DMS 273 treated with DMSO at 0.1 percent for 48 hours (cell line): ENCODE data around the gene RASSF4.

Experiments used
- DNase-seq: peaks from one replicate; lab custom pipeline; 2025; lab: John Stamatoyannopoulos, UW

Gene RASSF4

DNA sequence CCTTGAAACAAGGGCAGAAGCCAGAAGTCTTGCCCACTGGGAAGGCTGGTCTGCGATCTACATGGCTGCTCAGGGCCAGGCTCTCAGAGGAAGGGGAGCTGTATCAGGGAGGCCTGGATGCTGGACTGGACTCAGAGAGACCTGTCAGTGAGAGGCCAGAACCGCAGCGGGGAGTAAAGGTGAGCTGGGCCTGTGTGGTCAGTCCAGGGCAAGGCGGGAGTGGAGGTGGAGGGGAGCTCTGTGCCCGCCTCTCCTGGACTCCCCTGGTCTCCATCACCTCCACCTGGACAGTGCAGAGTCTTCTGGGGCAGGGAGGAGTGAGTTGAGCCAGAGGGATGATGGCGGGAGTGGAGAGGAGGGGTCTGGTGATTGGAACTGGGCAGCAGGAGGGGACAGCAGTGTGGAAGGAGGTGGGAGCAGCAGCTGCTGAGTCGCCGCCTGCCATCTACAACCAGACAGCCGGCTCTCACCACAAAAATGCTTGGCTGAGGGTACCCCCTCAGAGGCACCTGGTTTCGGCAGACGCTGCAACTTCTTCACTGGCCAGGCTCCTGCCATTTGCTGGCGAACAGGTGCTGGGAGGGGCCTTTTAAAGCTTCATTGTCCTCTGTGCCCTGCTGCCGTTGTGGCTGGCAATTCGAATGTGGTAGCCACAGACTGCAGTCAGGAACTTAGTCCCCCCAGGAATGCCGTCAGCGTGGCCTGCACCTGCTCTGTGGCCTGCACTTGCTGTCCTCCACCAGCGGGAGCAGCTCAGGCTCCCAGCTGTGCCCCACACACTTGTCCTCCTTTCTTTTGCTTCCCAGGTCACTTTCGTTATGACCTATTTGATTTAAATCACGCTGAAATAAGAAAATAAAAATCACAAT lies 3.5 kb downstream of the RASSF4 start:
- no peak for DNase-seq

DNA sequence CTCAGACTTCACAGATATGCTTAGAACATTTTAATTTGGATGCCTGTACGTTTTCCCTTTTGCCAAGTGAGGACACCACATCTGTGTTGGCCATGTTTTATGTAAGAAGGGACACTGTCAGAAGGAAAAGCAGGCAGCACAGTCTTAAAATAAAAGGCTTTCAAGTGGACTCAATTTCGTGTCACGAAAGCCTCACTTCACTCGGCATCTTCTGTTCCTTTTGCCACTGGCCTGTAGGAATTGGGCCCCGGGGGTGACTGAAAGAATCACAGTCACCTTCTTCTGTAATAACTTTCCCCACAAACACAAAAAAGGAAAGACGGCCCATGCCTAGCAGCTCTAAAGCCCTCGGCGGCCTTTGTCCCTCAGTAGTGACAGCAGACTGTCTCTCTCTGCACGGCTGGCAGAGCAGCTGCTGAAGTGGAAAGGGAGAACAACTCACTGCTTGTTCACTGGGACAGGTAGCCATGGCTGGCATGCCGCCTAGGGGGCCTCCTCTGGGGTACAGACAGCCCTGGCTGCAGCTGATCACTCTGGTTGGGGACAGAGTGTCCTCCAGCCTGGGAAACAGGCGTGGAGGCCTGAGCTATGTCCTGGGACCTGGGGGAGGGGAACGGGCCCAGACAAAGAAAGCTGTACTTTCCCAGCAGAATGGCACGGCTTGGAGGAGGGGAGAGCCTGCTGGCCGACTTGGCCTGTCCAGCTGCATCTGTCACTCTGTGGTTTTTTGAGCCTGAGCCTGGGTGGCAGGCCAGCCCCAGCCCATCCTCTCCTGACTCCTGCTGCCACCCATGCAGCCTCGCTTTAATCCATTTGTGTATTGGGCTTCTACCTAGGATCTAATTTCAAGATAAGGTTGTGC lies 4.4 kb downstream of the RASSF4 start:
- peak; percentile 17 for DNase-seq

DNA sequence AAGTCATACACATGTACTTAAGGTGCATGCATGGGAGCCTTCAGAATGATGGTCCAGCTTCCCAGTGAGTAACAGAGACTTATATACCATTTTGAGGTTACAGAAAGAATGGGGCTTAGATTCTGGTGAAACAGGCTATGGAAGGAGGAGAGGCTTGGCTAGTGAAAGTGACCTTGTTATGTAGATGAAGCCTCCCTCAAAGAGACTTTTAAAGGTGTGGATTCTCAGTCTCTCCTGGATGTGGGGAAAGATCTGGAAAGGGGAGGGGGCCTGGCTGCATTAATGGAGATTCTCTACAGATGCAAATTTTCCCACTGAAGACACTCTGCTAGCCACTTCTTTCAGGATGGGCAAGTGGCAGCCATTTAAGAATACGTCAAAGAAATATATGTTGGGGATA lies 5.5 kb downstream of the RASSF4 start:
- no peak for DNase-seq

DNA sequence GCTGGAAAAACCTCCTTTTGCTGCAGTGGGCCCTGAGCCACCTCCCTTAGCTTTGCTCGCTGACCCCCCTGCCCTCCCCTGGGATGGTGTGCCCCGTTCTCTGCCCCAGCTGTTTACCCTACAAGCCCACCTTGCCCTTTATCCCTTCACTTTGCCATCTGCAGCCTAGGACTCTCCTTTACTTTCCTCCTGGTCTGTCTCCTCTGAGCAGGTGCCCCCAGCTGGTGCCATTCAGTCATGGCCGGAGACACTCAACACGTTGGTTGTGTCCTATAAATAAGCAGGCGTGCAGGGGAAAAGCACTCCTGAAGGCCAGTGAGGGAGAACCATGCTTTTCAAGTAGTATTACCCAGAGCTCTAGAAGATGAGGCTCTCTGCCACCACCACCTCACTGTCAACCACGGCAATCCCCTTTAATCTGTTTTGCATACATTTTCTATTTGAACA lies 6.1 kb downstream of the RASSF4 start:
- no peak for DNase-seq

DNA sequence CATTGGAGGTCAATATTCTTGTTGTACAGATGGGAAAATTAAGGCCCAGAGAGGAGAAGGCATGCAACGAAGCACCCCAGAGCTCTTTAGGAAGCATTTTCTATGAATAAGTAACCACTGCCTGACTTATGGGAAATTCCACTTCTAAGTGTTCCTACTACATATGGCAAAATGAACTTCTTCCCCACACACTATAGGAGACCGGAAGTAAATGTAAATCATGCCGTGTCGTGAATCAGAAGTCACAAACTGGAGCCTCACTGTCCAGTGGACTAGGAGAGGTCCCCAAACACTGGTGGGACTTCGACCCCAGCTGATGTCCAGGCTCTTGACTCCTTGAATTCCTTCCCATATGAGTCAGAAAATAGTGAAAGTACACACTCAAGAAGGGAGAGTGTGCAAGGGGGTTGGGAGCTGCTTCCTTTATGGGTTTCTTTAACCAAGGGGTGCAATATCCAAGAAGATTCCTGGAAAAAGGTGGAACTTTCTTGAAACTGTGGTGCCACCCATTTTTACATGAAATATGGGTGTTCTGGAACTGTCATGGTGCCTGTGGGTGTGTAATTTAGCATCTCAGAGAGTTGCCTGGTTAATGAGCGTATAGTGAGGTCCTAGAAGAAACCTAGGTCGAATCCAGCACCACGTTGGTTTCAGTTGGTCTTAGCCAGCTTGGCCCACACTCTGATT lies 6.7 kb downstream of the RASSF4 start:
- DNase-seq = no peak

DNA sequence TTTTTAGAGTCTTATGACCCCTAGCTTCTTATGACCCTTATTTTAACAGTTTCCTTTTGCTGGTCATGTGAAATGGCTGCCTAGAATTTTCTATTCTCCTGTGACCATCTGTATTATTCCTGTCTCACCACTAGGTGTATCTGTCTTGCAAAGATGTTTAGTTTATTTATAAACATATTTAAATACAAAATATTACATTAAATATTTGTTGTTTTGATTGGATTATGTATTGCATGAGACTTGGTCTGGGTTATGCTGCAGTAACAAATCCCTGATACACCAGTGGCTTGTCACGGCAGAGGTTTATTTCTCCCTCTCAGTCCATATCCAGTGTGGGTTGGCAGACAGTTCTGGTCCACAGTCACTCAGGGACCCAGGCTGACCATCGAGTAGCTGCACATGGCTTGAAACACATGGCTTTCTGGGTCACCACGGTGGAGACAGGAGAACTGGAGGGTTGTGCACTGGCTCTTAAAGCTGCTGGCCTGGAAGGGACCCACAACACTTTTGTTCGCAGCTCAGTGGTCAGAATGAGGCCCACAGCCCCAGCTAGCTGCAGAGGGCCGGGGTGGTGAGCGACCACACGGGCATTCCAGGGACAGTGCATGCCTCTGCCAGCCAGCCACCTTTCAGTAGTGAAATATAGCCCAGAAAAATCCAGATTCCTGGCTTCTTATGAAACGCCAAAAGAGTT lies 7.4 kb downstream of the RASSF4 start:
- DNase-seq = no peak

DNA sequence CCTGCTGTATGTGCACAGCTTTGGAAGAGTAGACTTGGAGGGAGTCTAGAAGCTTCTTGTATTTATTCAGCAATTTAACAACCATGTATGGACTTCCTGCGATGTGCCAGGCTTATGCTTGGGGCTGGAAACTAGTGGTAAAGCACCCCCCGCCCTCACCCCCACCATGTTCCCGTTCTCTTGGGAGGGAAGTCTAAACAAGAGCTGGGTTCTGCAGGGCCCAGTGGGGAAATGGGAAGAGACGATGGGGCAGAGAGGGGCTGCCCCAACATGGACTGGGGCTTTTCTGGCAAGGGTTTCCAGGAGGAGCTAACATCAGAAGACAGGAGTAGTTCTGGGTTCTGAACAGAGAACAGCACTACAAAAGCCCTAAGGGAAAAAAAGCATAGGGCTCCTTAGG lies 8.0 kb downstream of the RASSF4 start:
- no peak for DNase-seq

DNA sequence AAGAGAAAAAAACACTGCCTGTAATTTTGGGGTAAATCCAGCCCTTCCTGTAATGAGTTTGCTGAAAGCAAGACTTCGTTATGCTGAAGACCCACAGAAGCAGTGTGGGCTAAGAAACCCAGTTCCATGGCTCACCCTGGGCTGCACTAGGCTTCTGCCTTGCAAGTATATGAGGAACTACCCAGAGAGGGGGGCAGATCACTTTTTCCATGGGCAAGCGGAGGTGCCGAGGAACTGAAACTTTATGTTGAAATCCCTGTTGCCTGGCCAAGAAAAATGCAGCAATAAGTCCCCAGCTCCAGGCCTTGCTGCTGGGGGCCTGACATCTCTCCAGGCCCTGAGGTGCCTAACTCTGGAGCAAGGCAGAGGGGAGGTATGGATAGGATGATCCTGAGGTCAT lies 8.5 kb downstream of the RASSF4 start:
- DNase-seq = no peak

DNA sequence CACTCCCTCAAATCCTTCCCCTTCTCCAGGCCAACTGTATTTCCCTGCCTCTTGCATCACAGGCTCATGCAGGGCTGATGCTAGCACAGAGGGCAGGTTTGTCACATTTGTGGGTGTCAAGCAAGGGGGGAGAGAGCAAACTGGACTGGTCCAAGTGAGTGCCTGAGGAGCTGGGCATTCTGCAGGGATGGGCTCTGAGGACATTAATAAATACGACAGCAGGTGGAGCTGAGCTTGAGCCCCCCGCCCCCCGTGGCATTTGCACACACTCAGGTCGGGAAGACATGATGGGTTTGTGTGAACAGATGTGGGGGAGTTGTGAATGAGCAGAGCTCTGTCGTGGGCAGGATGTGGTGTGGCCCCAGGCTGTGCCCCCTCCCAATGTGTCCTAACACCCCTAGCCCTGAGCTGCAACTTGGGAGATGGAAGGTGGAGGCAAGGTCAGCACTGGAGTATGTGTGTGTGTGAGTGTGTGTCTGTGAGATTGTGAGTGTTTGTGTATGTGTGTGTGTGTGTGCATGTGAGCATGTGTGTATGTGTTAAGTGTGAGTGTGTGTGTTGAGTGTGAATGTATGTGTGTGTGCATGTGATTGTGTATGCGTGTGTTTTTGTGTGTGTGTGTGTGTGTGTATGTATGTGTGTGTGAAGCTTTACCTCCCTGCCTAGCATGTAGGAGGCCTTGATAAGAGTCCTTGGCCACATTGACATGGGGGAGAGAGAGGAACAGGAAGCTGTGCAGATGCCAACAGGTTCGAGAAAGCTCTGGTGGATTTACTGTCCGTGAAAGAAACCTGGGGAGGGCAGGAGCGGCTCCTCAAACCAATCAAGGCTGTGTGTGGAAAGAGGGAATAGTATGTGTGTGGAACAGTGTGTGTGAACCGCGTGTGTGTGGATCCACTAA lies 9.1 kb downstream of the RASSF4 start:
- no peak for DNase-seq

DNA sequence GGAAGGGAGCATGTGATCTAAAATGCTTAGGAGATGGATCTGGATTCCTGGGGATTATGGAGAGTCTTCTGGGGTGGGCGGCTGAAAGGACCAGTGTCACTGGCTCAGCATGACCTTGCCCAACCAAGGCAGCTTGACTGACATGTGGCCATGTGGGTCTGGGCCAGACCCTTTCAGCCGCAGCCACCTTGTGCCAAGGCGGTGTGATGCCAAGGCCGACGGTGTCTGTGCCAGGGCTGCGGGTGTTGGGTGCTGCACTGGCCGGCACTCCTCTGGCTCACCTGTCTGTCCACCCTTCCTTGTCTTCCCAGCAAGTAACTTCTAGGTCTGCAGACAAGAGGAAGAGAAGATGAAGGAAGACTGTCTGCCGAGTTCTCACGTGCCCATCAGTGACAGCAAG lies 10.3 kb downstream of the RASSF4 start:
- DNase-seq = no peak

DNA sequence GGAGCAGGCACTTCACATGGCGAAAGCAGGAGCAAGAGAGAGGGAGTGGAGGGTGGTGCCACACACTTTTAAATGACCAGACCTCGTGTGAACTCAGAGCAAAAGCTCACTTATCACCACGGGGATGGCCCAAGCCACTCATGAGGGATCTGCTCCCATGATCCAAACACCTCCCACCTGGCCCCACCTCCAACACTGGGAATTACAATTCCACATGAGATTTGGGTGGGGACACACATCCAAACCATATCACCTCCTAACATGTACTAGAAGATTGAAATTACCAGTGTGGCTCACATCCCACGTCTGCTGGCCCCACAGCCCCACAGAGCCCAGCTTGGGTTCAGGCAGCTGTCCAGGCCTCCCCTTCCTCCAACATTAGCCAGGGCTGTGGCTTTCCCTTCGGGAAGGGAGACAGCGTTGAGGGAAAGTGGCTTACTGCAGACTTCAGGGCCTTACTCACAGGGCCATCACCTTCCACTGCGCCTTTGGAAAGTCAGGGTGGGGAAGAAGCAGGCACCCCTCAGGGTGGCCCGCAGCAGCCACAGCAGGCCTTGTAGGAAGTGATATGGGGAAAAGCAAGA lies 11.3 kb downstream of the RASSF4 start:
- no peak for DNase-seq

DNA sequence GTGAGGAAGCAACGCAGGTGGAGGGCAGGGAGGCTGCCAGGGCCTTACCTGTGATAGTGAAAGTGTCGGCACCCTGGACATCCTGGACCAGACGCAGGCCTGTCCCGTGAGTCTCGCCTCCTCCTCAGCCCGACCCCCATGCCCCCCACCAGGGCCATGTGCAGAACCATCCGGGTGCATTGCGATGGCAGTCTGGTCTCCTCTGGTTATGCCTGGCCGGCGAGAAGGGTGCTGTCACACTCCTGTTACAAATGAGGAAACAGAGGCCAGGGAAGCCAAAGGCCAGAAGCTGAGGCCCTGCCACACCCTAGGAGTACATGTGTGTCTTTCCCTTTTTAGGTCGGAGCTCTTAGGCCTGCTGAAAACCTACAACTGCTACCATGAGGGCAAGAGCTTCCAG lies 11.8 kb downstream of the RASSF4 start:
- no peak for DNase-seq

DNA sequence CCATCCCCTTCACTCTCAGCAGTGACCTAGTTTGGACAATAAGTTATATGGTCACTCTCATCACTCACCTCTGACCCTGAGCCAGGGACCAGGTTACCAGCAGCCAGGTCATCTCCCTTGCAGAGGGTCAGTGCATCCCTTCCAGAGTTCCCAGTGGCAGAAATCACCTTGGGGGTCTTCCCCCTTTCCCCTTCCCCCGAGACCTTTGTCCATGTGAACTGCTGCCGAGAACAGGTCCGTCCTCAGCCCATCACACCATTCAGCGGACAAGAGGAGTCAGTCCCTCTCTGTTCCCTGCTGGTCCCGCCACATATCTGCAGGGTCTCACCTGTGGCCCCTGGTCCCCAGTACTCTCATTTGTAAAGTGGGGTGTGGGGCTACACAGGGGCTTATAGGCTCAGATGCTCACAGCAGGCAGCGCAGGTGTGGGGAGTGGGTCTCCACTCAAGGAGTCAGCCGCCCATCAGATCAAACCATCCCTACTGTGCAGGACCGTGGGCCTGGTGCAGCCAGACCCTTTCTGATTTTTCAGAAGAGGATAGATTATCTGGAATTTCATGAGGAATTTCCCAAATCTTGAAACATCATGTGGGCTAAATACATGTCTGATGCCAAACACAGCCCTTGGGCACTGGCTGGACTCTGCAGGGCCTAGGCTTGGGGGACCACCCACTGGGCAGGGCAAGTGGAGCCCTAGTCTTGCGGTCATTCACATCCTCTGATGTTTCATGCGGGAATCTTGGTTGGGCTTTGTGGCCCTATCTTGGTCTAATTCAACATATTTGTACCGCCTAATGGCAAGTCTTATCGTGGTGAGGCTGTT lies 12.5 kb downstream of the RASSF4 start:
- no peak for DNase-seq

DNA sequence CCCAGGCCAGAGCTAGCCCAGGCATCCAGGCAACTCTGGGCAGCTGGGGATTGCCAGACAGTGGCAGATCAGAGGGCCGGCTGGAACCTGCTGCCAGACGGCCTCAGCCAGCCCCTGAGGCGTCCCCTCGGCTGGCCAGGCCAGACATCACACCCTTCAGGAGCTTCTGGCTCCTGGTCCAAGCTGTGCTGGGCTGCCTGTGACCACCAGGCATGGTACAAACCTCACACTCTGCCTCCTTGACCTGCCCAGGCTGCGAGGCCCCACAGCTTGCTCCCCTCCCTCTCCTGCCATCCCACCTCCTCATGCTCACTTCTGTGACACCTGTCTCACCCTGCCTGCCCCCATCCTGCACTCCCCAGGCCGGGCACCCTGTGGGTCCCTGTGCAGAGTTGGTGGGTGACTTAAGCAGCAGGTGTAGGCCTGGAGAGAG lies 13.3 kb downstream of the RASSF4 start:
- no peak for DNase-seq

DNA sequence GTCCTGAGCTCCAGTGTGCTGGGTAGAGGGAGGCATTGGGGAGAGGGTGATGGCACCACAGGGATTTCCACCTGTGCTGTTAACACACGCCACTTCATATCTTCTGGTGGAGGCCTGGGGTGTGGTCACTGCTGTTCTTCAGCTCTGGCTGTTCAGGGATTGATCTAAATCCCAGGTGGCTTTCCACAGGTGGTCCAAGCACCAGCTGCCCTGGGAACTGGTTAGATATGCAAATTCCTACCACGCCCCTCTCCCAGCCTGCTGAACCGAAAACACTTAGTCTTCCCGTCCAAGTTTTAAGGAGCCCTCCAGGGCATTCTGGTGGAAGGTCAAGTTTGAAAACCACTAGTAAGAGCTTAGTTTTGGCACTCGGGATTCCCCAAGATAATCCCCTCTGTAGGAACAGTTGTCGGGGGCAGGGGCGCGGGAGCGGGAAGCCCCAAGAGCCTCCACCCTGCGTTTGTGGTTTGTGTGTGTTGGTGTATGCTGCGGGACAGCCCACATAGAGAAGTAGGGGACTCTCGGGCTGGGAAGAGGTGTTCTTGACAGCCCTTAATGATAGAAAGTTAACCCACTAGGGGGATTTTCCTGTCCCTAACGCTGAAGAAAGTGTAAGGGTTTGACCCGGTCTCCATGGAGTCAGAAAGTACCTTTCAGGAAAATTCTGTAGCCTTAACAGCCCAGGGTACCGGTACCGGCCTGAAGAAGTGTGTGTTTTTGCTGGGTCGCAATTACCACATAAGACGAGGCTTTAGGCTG lies 13.9 kb downstream of the RASSF4 start:
- no peak for DNase-seq

DNA sequence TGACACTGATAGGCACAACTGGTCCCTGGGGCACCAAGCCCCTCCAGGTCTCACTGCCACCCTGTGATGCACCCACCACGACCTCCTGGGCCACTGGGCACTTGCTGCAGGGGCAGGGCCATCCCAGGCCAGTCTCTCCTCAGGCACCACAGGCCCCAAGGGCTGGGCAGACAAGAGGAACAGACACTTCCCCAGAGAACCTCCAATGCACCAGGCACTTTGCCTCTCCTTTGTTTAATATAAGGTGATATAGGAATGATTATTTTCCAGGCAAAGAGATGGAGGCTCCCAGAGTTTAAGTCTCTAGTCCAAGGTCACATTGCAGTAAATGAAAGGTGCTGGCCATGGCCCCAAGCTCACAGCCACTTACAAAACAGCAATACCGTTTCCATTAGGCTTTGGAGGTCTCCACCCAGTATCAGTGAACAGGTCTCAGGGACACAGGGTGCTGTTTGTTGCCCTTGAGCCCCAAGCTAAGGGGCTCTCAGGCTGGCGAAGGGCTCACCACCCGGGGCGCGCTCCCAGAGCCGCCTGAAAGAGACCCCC lies 14.6 kb downstream of the RASSF4 start:
- DNase-seq = no peak

DNA sequence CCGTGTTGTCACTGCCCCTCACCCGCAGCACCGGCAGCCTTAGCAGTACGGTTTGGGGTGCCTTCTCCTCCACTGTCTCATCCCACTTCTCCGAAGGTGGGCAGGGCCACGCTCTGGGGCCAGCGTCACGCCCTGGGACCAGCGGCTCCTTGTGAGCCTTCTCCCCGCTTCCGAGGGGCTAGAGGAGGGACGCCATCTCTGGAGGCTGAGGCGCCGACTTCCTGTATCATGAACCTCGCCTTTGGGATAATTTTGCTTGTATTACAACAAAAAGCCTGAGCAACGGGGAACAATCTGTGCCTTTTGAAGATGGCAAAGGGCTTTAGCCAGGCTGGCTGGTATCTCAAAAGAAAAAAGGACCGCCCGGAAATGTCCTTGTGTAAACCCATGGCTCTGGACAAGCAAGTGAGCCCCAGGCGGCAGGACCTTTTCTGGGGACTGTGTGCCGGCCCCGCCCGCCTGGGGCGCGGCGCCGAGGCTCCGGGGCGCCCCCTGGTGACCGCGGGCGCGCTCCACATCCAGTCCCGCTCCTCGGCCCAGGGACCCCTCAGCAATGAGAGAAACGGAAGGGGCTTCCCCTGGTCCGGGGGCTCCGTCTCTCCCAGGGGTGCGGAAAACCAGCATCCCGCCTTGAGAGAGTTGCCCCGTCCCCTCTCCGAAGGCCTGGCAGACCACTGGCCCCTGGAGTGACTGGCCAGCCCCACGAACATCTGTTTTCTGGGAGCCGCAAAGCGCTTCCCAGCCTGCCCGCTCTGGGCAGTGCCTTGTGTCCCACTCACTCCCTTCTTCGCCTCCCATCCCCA lies 15.2 kb downstream of the RASSF4 start:
- no peak for DNase-seq
